HG02885 (cell line): ENCODE results near the gene RIPOR1.

Source experiments
- ATAC-seq: cut with Tn5 transposase; IDR thresholded peaks from one replicate; pipeline ENCODE4 v1.9.1; 2021; ENCODE audit warnings: mild to moderate bottlenecking; ENCODE audit not compliant: unreplicated experiment, poor library complexity

RIPOR1 gene

GRCh38 chr16:67549936-67550335 lies 21.3 kb downstream of the RIPOR1 start:
- ATAC-seq, result no peak

- ATAC-seq, result no peak
Measured at GRCh38 chr16:67551091-67551490, 22.5 kb downstream of the RIPOR1 start.

- ATAC-seq, result no peak
Measured at GRCh38 chr16:67551972-67552371, 23.3 kb downstream of the RIPOR1 start.

GRCh38 chr16:67552476-67552875 lies 23.8 kb downstream of the RIPOR1 start:
- no peak for ATAC-seq

- no peak for ATAC-seq
Measured at GRCh38 chr16:67555795-67556212, 27.2 kb downstream of the RIPOR1 start.

GRCh38 chr16:67558859-67559258 lies 30.2 kb downstream of the RIPOR1 start:
- ATAC-seq, result no peak

- no peak for ATAC-seq
Measured at GRCh38 chr16:67560827-67561342, 32.3 kb downstream of the RIPOR1 start.

GRCh38 chr16:67561501-67561823 lies 32.8 kb downstream of the RIPOR1 start:
- no peak for ATAC-seq

- peak; percentile 79 for ATAC-seq
Measured at GRCh38 chr16:67561824-67562525, 33.3 kb downstream of the RIPOR1 start.

- ATAC-seq, result peak; percentile 63
Measured at GRCh38 chr16:67562526-67562917, 33.9 kb downstream of the RIPOR1 start, which contains the start of gene CTCF. Gene CTCF, plus strand, starts transcription at chr16:67562526. Its CDS starts 48,307 bp downstream, at chr16:67610833.

- peak; percentile 4 for ATAC-seq
Measured at GRCh38 chr16:67562918-67563707, 34.5 kb downstream of the RIPOR1 start.

GRCh38 chr16:67563708-67564468 lies 35.3 kb downstream of the RIPOR1 start:
- no peak for ATAC-seq

GRCh38 chr16:67565470-67566100 lies 37.0 kb downstream of the RIPOR1 start:
- no peak for ATAC-seq

GRCh38 chr16:67571464-67571863 lies 42.8 kb downstream of the RIPOR1 start:
- no peak for ATAC-seq

- ATAC-seq, result no peak
Measured at GRCh38 chr16:67571981-67572431, 43.4 kb downstream of the RIPOR1 start.

- no peak for ATAC-seq
Measured at GRCh38 chr16:67579686-67580085, 51.1 kb downstream of the RIPOR1 start.

- no peak for ATAC-seq
Measured at GRCh38 chr16:67580202-67580601, 51.6 kb downstream of the RIPOR1 start.

- no peak for ATAC-seq
Measured at GRCh38 chr16:67593288-67593687, 64.7 kb downstream of the RIPOR1 start.

- ATAC-seq, result no peak
Measured at GRCh38 chr16:67593701-67594100, 65.1 kb downstream of the RIPOR1 start.

GRCh38 chr16:67594256-67594915 lies 65.8 kb downstream of the RIPOR1 start:
- ATAC-seq, result no peak
